Measurements from ENCODE around the gene IFNL1.

GRCh38 chr19:39299832-39300231 lies 3.6 kb downstream of the IFNL1 start:
- no peak for TF ChIP-seq POLR2A (IDR thresholded peaks at IDR 0.05)
- no peak for TF ChIP-seq POLR2AphosphoS5 (IDR thresholded peaks at IDR 0.05)
- no peak for TF ChIP-seq CTCF (IDR thresholded peaks at IDR 0.05)

Measured in prostate gland (tissue), 2 donors.